ENCODE results near the gene LYRM1.

Gene LYRM1

DNA sequence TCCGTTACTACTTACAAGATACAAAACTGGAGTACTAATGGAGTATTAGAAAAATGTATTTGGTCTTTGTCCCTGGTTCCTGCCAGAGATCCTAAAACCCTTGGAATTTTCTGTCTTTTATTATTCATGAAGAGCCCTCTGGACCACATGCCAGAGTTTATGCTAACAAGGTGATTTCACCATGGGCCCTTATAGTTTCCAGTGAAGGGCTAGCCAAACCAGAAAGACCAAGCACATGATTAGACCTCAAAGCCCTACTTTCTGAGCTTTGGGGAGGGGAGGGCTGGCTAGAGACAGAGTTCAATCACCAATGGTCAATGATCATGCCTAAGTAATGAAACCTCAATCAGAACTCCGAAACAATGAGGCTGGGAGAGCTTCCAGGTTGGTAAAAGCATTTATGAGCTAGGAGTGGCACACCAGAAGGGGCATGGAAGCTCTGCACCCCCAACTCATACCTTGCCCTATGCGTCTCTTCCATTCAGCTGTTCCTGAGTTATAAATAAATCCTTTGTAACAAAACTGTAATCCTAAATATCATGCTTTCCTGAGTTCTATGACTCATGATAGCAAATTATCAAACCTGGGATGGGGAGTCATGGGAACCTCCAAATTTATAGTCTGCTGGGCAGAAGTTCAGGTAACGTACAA, 10.8 kb upstream of the LYRM1 start:
- Mint-ChIP-seq H3K27me3 (ENCODE audit: low read depth, poor library complexity) (no peaks in the 10 kb centered on the region), H3K36me3 (ENCODE audit: low read depth) (peaks cover 19% of the 10 kb centered on the region), H3K4me3 (no peak overlapping the region), H3K9me3 (no peaks in the 10 kb centered on the region), H3K4me1 (no peaks in the 10 kb centered on the region), H3K27ac (no peak overlapping the region)
- TF ChIP-seq, protein P1, sequence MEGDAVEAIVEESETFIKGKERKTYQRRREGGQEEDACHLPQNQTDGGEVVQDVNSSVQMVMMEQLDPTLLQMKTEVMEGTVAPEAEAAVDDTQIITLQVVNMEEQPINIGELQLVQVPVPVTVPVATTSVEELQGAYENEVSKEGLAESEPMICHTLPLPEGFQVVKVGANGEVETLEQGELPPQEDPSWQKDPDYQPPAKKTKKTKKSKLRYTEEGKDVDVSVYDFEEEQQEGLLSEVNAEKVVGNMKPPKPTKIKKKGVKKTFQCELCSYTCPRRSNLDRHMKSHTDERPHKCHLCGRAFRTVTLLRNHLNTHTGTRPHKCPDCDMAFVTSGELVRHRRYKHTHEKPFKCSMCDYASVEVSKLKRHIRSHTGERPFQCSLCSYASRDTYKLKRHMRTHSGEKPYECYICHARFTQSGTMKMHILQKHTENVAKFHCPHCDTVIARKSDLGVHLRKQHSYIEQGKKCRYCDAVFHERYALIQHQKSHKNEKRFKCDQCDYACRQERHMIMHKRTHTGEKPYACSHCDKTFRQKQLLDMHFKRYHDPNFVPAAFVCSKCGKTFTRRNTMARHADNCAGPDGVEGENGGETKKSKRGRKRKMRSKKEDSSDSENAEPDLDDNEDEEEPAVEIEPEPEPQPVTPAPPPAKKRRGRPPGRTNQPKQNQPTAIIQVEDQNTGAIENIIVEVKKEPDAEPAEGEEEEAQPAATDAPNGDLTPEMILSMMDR (IDR thresholded peaks at IDR 0.05) = no peak
- DNase-seq = no peak

DNA sequence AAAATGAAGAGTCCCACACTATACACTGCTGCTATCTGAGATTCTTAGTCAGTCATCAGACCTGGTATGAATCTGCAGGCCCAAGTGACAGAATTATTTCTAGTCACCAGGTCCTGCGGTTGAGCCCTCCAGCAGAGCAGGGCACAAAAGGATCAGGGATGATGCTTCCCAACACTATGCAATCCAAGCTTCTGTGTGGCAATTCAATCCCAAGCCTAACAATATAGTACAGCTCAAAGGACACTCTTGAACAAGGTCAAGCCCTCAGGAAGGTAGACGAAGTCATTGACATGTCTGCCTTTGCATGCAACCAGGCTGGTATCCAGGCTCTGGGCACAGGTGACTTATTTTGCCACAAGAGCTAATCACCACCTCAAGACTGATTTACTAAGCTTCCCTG, 6.2 kb upstream of the LYRM1 start:
- H3K27me3 Mint-ChIP-seq (ENCODE audit: low read depth, poor library complexity) = no peaks in the 10 kb centered on the region
- TF ChIP-seq, protein P1 (IDR thresholded peaks at IDR 0.05) = no peak

DNA sequence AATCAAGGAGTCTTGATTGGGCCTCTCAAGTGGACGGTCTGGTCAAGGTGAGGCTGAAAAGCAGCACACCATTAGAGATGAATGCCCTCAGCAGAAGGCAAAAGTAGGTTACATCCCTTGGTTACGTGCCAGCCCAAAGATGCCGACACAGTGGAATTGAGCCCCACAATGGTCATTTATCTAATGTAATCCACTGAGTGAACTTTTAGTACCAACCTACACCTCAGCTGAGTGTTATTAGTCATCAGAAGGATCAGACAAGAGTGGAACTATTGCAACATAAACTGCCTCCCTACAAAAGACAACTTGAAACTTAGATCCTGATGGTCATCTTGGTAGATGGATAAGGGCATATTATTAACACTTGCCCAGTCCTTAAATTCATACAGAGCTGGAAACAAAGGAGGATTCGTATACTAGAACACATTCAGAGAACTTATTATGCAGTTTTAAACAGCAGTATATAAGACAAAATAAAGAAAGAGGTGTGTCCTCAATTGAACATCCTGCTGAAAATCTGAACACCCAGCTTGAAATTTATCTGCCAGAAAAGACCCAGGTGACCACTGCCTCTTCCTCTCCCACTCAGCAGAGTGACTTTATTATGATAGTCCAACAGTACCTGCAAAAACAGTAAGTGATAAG, 3.2 kb upstream of the LYRM1 start:
- Mint-ChIP-seq H3K36me3 (ENCODE audit: low read depth) (peaks cover 33% of the 10 kb centered on the region), H3K4me3 (peak overlapping the region; percentile 90), H3K4me1 (peaks cover 42% of the 10 kb centered on the region), H3K9me3 (no peaks in the 10 kb centered on the region), H3K27ac (peak overlapping the region; percentile 64), H3K27me3 (ENCODE audit: low read depth, poor library complexity) (peaks cover 3% of the 10 kb centered on the region)
- TF ChIP-seq, protein P1 (IDR thresholded peaks at IDR 0.05) = no peak
- DNase-seq = no peak

More for the DNA sequence above, 6.2 kb upstream of the LYRM1 start:
- Mint-ChIP-seq H3K4me1 (peaks cover 26% of the 10 kb centered on the region), H3K36me3 (ENCODE audit: low read depth) (peaks cover 36% of the 10 kb centered on the region), H3K4me3 (no peak overlapping the region), H3K9me3 (no peaks in the 10 kb centered on the region), H3K27ac (no peak overlapping the region)
- DNase-seq = no peak

DNA sequence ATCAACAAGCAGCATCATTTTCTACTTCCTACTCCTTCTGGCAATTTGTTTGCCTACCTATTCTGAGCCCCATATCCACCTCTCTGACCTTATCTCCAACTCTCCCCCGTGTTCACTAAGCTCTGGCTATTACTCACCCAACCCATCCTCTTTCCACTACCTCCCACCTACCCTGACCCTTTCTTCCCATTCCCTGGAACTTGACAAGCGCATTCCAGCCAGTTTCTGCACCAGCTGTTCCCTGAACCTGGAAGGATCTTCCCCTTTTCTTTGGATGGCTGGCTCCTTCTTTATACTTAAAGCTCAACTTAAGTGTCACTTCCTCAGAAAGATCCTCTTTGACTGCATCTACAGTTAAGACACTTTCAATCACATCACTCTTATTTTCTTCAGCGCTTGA, 2.6 kb upstream of the LYRM1 start:
- Mint-ChIP-seq H3K9me3 (no peaks in the 10 kb centered on the region), H3K4me1 (peaks cover 48% of the 10 kb centered on the region), H3K27me3 (ENCODE audit: low read depth, poor library complexity) (peaks cover 3% of the 10 kb centered on the region), H3K4me3 (peak overlapping the region; percentile 90), H3K27ac (peak overlapping the region; percentile 64), H3K36me3 (ENCODE audit: low read depth) (peaks cover 34% of the 10 kb centered on the region)
- no peak for DNase-seq
- TF ChIP-seq, protein P1 (IDR thresholded peaks at IDR 0.05) = no peak

- no peak for DNase-seq
- Mint-ChIP-seq H3K27me3 (ENCODE audit: low read depth, poor library complexity) (peaks cover 3% of the 10 kb centered on the region), H3K36me3 (ENCODE audit: low read depth) (peaks cover 35% of the 10 kb centered on the region), H3K4me3 (peak overlapping the region; percentile 90), H3K9me3 (no peaks in the 10 kb centered on the region), H3K27ac (no peak overlapping the region), H3K4me1 (peaks cover 59% of the 10 kb centered on the region)
- TF ChIP-seq, protein P1 (IDR thresholded peaks at IDR 0.05) = no peak
These were observed 1.5 kb upstream of the LYRM1 start for GRCh38 chr16:20899071-20899470.

Data from nephron progenitor cell (in vitro differentiated cells).